T-helper 2 cell treated with Interferon-gamma antibody and Interleukin-4, amounts not matched to agents 5 μg/mL and 100 μg/mL, for 36 hours (primary cell): Measurements from ENCODE around the gene VCY.
"Not testable (repeated sequence)": the region's sequence is repeated elsewhere in the genome, so short reads cannot be mapped to it uniquely, and the experiment has no call there.

Source experiments
- DNase-seq: peaks from one replicate; pipeline ENCODE4 v3.0.0; 2021; ENCODE audit warnings: low spot score
- H3K27ac Mint-ChIP-seq: one replicate; pipeline ENCODE4 v1.8.0; 2021; ENCODE audit warnings: mild to moderate bottlenecking, mixed read lengths
- H3K27me3 Mint-ChIP-seq: one replicate; pipeline ENCODE4 v1.8.0; 2021; ENCODE audit warnings: low read depth, mixed read lengths
- H3K36me3 Mint-ChIP-seq: one replicate; pipeline ENCODE4 v1.8.0; 2021; ENCODE audit warnings: low read depth, mixed read lengths
- H3K4me1 Mint-ChIP-seq: one replicate; pipeline ENCODE4 v1.8.0; 2021; ENCODE audit warnings: low read depth, mixed read lengths
- H3K4me3 Mint-ChIP-seq: one replicate; pipeline ENCODE4 v1.8.0; 2022; ENCODE audit warnings: mild to moderate bottlenecking, moderate library complexity, mixed read lengths
- H3K9me3 Mint-ChIP-seq: one replicate; pipeline ENCODE4 v1.8.0; 2021; ENCODE audit warnings: mixed read lengths

Gene VCY

GRCh38 chrY:13986373-13986772, at the start of gene VCY:
VCY (minus strand) TSS chrY:13986473; CDS start chrY:13986440, 33 bp downstream.
- not testable (repeated sequence) for H3K27ac Mint-ChIP-seq, H3K4me3 Mint-ChIP-seq, H3K4me1 Mint-ChIP-seq, H3K36me3 Mint-ChIP-seq, H3K9me3 Mint-ChIP-seq, DNase-seq, H3K27me3 Mint-ChIP-seq

GRCh38 chrY:14030395-14030794, 44.1 kb upstream of the VCY start:
- DNase-seq, H3K9me3 Mint-ChIP-seq: not testable (repeated sequence)

GRCh38 chrY:14011916-14012315, 25.6 kb upstream of the VCY start:
- not testable (repeated sequence) for H3K4me3 Mint-ChIP-seq, H3K27ac Mint-ChIP-seq, H3K27me3 Mint-ChIP-seq, DNase-seq, H3K9me3 Mint-ChIP-seq, H3K36me3 Mint-ChIP-seq, H3K4me1 Mint-ChIP-seq

More at GRCh38 chrY:14030395-14030794, 44.1 kb upstream of the VCY start:
- H3K27ac Mint-ChIP-seq, H3K4me1 Mint-ChIP-seq, H3K36me3 Mint-ChIP-seq, H3K4me3 Mint-ChIP-seq, H3K27me3 Mint-ChIP-seq: not testable (repeated sequence)

GRCh38 chrY:13942406-13942805, 43.9 kb downstream of the VCY start:
- not testable (repeated sequence) for H3K27ac Mint-ChIP-seq, H3K4me3 Mint-ChIP-seq, H3K4me1 Mint-ChIP-seq, H3K36me3 Mint-ChIP-seq, H3K9me3 Mint-ChIP-seq, H3K27me3 Mint-ChIP-seq, DNase-seq
